Measurements from ENCODE around the gene TFDP3.

DNA sequence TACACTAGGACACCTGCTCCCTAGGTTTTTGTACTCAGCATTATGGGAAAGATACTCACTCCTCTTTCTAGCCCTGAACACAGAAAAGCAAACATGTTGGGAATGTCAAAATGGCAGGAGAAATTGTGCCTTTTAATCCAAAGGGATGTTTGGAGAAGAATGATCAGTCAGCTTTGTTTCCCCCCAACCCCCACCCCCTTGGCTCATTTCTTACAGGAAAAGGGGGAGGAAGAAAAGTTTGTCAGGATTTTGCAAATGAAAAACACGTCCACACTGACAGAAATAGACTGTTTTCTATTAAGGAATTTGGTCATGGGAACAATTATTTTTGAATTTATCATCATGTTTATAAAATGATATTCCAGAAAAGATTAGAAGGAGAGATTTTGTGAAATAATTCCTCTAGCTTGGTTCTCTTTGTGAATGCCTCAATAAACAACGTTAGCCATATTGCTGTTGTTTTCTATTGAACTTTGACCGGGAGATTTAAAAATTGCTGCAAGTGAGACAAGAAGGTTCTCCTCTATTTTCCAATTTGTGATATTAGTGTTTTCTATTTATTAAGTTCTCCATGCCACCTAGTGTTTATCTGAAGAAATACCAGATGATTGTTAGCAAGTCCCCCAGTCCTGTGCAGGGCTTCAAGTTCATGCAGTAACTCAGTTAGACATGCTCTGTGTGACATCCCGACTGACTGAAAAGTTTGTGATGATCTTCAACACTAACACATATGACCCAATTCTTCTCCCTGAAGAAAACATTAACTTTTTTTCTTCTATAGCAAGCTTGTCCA lies 31.3 kb upstream of the TFDP3 start:
- TF ChIP-seq, protein P1, sequence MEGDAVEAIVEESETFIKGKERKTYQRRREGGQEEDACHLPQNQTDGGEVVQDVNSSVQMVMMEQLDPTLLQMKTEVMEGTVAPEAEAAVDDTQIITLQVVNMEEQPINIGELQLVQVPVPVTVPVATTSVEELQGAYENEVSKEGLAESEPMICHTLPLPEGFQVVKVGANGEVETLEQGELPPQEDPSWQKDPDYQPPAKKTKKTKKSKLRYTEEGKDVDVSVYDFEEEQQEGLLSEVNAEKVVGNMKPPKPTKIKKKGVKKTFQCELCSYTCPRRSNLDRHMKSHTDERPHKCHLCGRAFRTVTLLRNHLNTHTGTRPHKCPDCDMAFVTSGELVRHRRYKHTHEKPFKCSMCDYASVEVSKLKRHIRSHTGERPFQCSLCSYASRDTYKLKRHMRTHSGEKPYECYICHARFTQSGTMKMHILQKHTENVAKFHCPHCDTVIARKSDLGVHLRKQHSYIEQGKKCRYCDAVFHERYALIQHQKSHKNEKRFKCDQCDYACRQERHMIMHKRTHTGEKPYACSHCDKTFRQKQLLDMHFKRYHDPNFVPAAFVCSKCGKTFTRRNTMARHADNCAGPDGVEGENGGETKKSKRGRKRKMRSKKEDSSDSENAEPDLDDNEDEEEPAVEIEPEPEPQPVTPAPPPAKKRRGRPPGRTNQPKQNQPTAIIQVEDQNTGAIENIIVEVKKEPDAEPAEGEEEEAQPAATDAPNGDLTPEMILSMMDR (IDR thresholded peaks at IDR 0.05) = no peak; the same call in 1 of the 2 replicates
- TF ChIP-seq SIN3A (IDR thresholded peaks at IDR 0.05; ENCODE audit: borderline replicate concordance, insufficient read depth, low read depth, low read length) (no peak), POLR2AphosphoS5 (IDR thresholded peaks at IDR 0.05; ENCODE audit: low read depth, low read length) (no peak), TCF7L2 (IDR thresholded peaks at IDR 0.05; ENCODE audit: low read depth, low read length) (no peak)
- TF ChIP-seq, protein P2, sequence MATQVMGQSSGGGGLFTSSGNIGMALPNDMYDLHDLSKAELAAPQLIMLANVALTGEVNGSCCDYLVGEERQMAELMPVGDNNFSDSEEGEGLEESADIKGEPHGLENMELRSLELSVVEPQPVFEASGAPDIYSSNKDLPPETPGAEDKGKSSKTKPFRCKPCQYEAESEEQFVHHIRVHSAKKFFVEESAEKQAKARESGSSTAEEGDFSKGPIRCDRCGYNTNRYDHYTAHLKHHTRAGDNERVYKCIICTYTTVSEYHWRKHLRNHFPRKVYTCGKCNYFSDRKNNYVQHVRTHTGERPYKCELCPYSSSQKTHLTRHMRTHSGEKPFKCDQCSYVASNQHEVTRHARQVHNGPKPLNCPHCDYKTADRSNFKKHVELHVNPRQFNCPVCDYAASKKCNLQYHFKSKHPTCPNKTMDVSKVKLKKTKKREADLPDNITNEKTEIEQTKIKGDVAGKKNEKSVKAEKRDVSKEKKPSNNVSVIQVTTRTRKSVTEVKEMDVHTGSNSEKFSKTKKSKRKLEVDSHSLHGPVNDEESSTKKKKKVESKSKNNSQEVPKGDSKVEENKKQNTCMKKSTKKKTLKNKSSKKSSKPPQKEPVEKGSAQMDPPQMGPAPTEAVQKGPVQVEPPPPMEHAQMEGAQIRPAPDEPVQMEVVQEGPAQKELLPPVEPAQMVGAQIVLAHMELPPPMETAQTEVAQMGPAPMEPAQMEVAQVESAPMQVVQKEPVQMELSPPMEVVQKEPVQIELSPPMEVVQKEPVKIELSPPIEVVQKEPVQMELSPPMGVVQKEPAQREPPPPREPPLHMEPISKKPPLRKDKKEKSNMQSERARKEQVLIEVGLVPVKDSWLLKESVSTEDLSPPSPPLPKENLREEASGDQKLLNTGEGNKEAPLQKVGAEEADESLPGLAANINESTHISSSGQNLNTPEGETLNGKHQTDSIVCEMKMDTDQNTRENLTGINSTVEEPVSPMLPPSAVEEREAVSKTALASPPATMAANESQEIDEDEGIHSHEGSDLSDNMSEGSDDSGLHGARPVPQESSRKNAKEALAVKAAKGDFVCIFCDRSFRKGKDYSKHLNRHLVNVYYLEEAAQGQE (IDR thresholded peaks at IDR 0.05; ENCODE audit: insufficient read depth in 1 of 2, low read depth in 2 of 2, low read length in 1 of 2) = no peak

Data from Panc1 (cell line).